Breast epithelium (tissue), 3 donors: Measurements from ENCODE around the gene ACTRT2.

Source experiments
- CTCF ChIP-seq, 3 donors: fragments of 450-650 bp; IDR thresholded peaks; one replicate each; pipeline ENCODE4 v1.5.1; 2016 to 2017; ENCODE audit warnings: antibody characterized with exemption in 3 of 3, mild to moderate bottlenecking in 3 of 3, moderate library complexity in 3 of 3
- POLR2A ChIP-seq: fragments of 450-650 bp; IDR thresholded peaks from one replicate; pipeline ENCODE4 v1.6.1; 2016; ENCODE audit warnings: antibody characterized with exemption, mild to moderate bottlenecking, moderate library complexity
- POLR2AphosphoS5 ChIP-seq, 3 donors: sonication (generic); formaldehyde crosslinking; IDR thresholded peaks; one replicate each; pipeline ENCODE4 v1.6.1; 2017; ENCODE audit warnings: antibody characterized with exemption in 3 of 3

- TF ChIP-seq POLR2A (no peak), CTCF (IDR thresholded peaks at IDR 0.05) (no peak), POLR2AphosphoS5 (IDR thresholded peaks at IDR 0.05) (no peak)
These were observed 31.2 kb downstream of the ACTRT2 start for GRCh38 chr1:3052501-3052900.
